Non-pigmented ciliary epithelial cell (primary cell): ENCODE data around the gene ENG.
A peak's percentile ranks its signal among the peaks of the same experiment; 100 is the strongest.

ENCODE experiments used
- DNase-seq: peaks from one replicate; pipeline ENCODE4 v3.0.0-alpha.2; 2010; ENCODE audit warnings: low read depth

ENG gene

DNA sequence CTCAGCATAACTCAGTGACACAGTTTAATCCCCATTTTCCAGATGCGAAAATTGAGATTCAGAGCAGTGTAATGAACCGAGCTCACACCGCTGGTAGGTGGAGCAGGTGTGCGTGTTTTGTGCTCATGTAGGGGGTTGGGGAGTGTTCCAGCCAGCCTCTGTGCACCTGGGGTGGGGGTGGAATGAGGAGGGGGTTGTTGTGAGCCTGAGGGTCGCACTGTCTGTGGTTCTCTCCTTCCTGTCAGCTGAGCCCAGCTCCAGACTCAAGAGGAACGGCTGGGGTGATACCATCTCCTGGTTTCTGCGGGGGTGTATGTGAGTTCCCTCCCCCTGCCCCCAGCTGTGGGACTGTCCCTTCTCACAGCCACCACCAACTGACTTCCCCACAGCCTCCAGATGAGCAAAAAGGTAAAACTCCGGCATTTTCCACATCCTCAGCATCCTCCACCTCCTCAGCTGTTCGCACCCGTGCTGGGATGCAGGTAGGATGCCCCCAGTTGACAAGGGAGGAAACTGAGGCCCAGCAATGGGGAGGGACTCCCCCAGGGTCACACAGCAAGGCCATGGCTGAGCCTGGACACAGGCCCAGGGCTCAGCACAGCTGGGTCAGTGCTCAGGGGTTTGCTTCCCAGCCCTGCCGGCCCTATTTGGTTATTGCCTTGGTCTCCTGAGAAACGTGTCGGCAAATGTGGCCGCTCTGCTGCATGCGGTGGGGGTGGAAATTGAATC, 78.1 kb downstream of the ENG start:
- no peak for DNase-seq

DNA sequence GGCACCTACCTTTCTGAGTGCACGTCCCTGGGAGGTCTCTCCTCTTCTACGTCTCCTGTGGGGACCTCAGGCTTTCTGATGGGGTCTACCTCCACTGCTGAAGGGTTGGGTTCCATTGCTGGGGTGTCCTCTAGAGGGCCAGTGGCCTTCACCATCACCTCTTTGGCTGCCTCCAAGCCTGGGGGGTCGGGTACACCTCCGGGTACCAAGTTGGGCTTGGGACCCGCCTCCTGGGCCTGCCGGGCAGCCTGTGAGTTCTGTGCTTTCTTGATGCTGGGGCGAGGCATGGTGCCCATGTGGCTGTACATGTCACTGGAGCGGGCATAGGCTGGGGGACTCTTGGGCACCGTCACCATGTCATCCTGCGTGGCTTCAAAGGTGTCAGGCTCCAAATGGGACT, 80.5 kb downstream of the ENG start:
- no peak for DNase-seq

- no peak for DNase-seq
Observed at GRCh38 chr9:127773272-127773671, 81.2 kb downstream of the ENG start.

DNA sequence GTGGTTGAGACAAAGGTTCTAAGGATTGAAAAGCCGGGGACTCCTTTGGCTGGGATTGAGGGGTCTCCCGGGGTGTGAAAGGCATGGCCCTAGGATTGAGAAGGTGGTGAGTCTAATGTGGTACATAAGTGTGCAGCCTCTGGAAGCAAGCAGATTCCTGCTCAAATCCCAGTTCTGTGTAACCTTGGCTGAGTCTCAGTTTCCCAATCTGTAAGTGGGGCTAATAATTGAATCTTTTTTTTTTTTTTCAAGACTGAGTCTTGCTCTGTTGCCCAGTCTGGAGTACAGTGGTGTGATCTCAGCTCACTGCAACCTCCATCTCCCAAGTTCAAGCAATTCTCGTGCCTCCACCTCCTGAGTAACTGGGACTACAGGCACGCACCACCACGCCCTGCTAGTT, 81.9 kb downstream of the ENG start:
- no peak for DNase-seq

DNA sequence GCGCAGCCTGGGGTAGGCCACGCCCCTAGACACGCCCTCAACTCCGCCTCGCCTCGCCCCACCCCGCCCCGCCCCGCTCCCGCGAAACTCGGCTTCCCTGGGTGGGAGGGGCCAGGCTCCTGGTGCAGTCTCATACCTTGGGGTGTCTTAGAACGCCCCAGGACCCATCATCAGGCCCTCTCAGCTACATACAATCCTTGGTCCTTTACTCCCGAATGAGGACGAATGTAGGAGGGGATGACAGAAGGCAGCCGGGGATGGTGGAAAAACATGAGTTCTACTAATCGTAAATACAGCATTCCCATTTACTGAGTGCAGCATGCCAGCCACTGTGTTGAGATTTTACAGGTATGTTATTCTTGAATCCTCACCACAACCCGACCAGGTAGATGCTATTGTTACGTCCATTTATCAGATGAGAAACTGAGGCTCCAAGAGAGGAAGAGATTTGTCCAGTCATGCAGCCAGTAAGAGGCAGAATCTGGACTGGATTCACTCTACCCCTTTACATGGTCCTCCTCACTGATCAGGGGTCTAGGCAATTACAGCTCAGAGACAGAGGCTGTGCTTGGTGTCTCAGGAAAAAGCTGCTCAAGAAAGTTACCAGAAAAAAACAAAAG, 82.8 kb downstream of the ENG start:
- DNase-seq, result no peak

DNA sequence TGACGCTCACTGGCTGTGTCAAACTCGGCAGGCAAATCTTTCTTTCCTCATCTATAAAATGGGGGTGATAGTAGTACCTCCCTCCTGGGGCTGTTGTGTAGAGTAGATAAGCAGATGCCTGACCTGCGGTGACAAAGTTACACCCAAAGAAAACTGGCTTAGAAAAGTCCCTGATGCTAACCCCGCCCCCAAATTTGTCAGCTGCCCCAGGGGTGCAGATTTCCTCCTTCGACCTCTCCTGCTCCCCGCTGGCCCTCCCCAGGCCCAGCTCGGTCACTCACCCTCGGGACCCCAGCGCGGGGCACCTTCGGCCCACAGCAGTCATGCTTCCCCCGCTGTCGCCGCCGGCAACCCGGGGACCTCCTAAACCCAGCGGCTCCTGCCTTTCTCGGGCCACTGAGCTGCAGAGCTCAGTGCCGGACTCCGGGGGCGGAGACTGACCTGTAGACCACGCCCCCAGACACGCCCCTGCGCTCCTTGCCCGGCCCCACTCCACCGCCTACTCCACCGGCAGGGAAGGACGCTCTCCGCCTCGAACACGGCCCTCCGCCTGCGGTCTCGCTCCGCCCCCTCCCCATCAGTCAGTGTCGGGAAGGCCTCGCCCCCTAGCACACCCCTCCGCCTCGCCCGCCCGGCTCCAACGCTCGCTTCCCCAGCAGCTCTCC, 83.4 kb downstream of the ENG start:
- peak; percentile 89 for DNase-seq

DNA sequence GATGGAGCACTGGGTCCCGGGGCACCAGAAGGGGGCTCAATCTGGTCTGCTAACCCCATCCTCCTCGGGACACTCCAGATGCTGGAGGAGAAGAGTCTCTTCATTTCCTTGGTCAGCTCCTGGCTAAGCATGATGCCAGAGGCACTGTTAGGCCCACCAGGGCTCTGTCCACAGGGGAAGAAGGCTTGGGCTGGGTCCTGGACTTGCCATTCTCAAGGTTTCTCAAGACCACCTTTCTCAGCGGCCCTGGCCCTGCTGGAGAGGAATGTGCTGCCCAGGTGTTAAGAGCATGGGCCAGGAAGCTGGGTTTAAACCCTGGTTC, 83.9 kb downstream of the ENG start:
- no peak for DNase-seq

- no peak for DNase-seq
Observed at GRCh38 chr9:127769929-127770582, 84.4 kb downstream of the ENG start.

GRCh38 chr9:127769101-127769500, 85.4 kb downstream of the ENG start:
- DNase-seq, result no peak

GRCh38 chr9:127768698-127769097, 85.8 kb downstream of the ENG start:
- DNase-seq, result no peak

DNA sequence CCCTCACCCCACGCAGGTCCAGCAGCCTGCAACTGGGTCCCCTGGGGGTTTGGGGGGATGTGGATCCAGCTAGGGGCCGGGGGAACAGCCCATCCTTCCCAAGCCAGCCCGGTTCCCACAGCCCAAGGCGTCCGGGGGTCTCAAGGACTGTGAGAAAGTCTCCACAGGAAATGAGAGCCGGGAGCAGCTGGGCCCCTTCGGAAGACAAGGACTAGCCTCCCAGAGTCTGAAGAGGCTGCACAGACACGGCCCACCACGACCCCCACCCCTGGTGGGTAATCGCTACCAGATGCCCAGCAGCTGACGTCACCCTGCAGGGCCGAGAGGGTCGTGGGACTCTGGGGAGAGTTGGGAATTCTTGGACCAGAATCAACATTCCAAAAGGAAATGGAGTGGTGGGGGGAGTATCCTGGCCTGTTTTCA, 86.5 kb downstream of the ENG start:
- DNase-seq, result no peak

DNA sequence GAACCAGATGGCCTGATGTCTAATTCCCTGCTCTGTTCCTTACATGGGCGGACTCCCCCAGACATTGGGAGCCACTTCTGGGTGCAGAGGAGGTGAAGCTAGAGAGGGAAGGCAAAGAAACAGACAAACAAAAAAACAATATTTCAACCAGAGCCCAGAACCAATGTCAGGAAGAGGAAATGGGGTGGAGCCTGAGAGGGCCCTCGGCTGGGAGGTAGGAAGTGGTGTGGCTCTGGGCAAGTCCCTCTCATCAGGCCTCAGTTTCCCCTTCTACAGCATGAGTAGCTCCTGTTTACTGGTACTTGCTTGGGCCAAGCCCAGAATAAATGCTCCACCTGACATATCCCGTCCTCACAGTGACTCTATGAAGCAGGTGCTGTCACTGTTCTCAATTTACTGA, 87.0 kb downstream of the ENG start:
- DNase-seq, result no peak

- no peak for DNase-seq
Observed at GRCh38 chr9:127765418-127765817, 89.0 kb downstream of the ENG start.
